MM.1S (cell line): ENCODE measurements around the gene ANKRD45.
"Not testable (repeated sequence)": the region's sequence is repeated elsewhere in the genome, so short reads cannot be mapped to it uniquely, and the experiment has no call there.

Source experiments
- CTCF ChIP-seq: fragments of 300-600 bp; sonication (generic); IDR thresholded peaks from 2 replicates; pipeline ENCODE4 v1.5.1; 2016; ENCODE audit warnings: antibody characterized with exemption, low read length, mixed read lengths
- EZH2 ChIP-seq: fragments of 300-600 bp; sonication (generic); optimal IDR thresholded peaks from 2 replicates; pipeline ENCODE3; 2017; ENCODE audit warnings: low read depth, mild to moderate bottlenecking, antibody characterized with exemption, low read length, mixed read lengths
- EZH2phosphoT487 ChIP-seq: fragments of 300-600 bp; sonication (generic); IDR thresholded peaks from 2 replicates; pipeline ENCODE4 v1.6.1; 2018; ENCODE audit warnings: antibody characterized with exemption, low read length

- TF ChIP-seq CTCF, EZH2, EZH2phosphoT487: not testable (repeated sequence)
These were observed 4.8 kb upstream of the ANKRD45 start for GRCh38 chr1:173674496-173674895.
